Stomach (tissue), 4 donors: Measurements from ENCODE around the gene SLC38A3.

Experiments
- CTCF ChIP-seq, 7 experiments: fragments of 450-650 bp in 4 of 7; fragments of 200-600 bp in 3 of 7; sonication (generic) in 3 of 7; IDR thresholded peaks; one replicate each; pipeline ENCODE4 v1.5.1; 2016 to 2019; ENCODE audit warnings: antibody characterized with exemption in 7 of 7, control low read depth in 2 of 7, mild to moderate bottlenecking in 1 of 7
- EP300 ChIP-seq: sonication (generic); formaldehyde crosslinking; IDR thresholded peaks from one replicate; pipeline ENCODE4 v1.6.1; 2017; ENCODE audit warnings: antibody characterized with exemption

- no peak for TF ChIP-seq CTCF (IDR thresholded peaks at IDR 0.05)
- no peak for TF ChIP-seq EP300
Measured at GRCh38 chr3:50270422-50271224, 65.6 kb downstream of the SLC38A3 start.
